SK-N-SH treated with all-trans-retinoic acid at 6 μM for 48 hours (cell line): Measurements from ENCODE around the gene PSD.

Source experiments
- ATAC-seq: fragments of 200-7000 bp; cut with Tn5 transposase; 3 replicates; pipeline ENCODE4 v1.9.1; 2020; ENCODE audit warnings: mild to moderate bottlenecking, moderate library complexity
- ARNTL ChIP-seq: fragments of 450-650 bp; formaldehyde crosslinking; IDR thresholded peaks from 2 replicates; pipeline ENCODE4 v1.5.0; 2020; ENCODE audit warnings: low read depth, mild to moderate bottlenecking, moderate library complexity, borderline replicate concordance
- BACH2 ChIP-seq: fragments of 250-450 bp; sonication (Bioruptor Pico); IDR thresholded peaks from 2 replicates; pipeline ENCODE4 v1.9.0; 2021; ENCODE audit warnings: mild to moderate bottlenecking, borderline replicate concordance
- CREB5 ChIP-seq: fragments of 250-450 bp; sonication (Bioruptor Pico); IDR thresholded peaks from 2 replicates; pipeline ENCODE4 v1.5.1; 2020; ENCODE audit warnings: low read depth, mild to moderate bottlenecking, moderate library complexity
- CSDC2 ChIP-seq: fragments of 250-450 bp; sonication (Bioruptor Pico); IDR thresholded peaks from 2 replicates; pipeline ENCODE4 v1.5.0; 2020; ENCODE audit warnings: mild to moderate bottlenecking, moderate library complexity
- CSRNP3 ChIP-seq: fragments of 250-450 bp; sonication (Bioruptor Pico); IDR thresholded peaks from 2 replicates; pipeline ENCODE4 v1.5.1; 2021; ENCODE audit warnings: mild to moderate bottlenecking, moderate library complexity
- ESRRG ChIP-seq: fragments of 250-450 bp; sonication (Bioruptor Pico); IDR thresholded peaks from 2 replicates; pipeline ENCODE4 v1.6.1; 2021; ENCODE audit warnings: mild to moderate bottlenecking
- GLIS3 ChIP-seq: fragments of 250-450 bp; sonication (Bioruptor Pico); IDR thresholded peaks from 2 replicates; pipeline ENCODE4 v1.5.0; 2020; ENCODE audit warnings: mild to moderate bottlenecking, moderate library complexity
- ISL1 ChIP-seq: fragments of 250-450 bp; sonication (Bioruptor Pico); IDR thresholded peaks from 2 replicates; pipeline ENCODE4 v2.1.2; 2022; ENCODE audit warnings: mild to moderate bottlenecking, moderate library complexity
- OSR1 ChIP-seq: fragments of 250-450 bp; sonication (Bioruptor Pico); IDR thresholded peaks from 2 replicates; pipeline ENCODE4 v1.8.0; 2022; ENCODE audit warnings: moderate library complexity, mild to moderate bottlenecking, inconsistent platforms
- PATZ1 ChIP-seq: fragments of 250-450 bp; sonication (Bioruptor Pico); IDR thresholded peaks from 2 replicates; pipeline ENCODE4 v1.8.0; 2020; ENCODE audit warnings: mild to moderate bottlenecking, moderate library complexity, borderline replicate concordance
- POU6F1 ChIP-seq: fragments of 250-450 bp; sonication (Bioruptor Pico); IDR thresholded peaks from 2 replicates; pipeline ENCODE4 v1.8.0; 2021; ENCODE audit warnings: low read depth, mild to moderate bottlenecking, moderate library complexity, borderline replicate concordance
- RARB ChIP-seq: fragments of 250-450 bp; sonication (Bioruptor Pico); IDR thresholded peaks from 2 replicates; pipeline ENCODE4 v1.8.0; 2021; ENCODE audit warnings: mild to moderate bottlenecking, moderate library complexity
- SNAI2 ChIP-seq: fragments of 250-450 bp; sonication (Bioruptor Pico); IDR thresholded peaks from 2 replicates; pipeline ENCODE4 v1.5.0; 2020; ENCODE audit warnings: mild to moderate bottlenecking, moderate library complexity
- TCF4 ChIP-seq: fragments of 250-450 bp; sonication (Bioruptor Pico); IDR thresholded peaks from 2 replicates; pipeline ENCODE4 v1.8.0; 2021; ENCODE audit warnings: mild to moderate bottlenecking, moderate library complexity, borderline replicate concordance
- TOX ChIP-seq: fragments of 250-450 bp; sonication (Bioruptor Pico); IDR thresholded peaks from 2 replicates; pipeline ENCODE4 v1.8.0; 2021; ENCODE audit warnings: mild to moderate bottlenecking, moderate library complexity, borderline replicate concordance
- TSHZ2 ChIP-seq: fragments of 250-450 bp; sonication (Bioruptor Pico); IDR thresholded peaks from 2 replicates; pipeline ENCODE4 v1.5.0; 2020; ENCODE audit warnings: mild to moderate bottlenecking, moderate library complexity
- ZC3H10 ChIP-seq: fragments of 250-450 bp; sonication (Bioruptor Pico); IDR thresholded peaks from 2 replicates; pipeline ENCODE4 v1.5.1; 2021; ENCODE audit warnings: mild to moderate bottlenecking, moderate library complexity
- ZFP3 ChIP-seq: fragments of 250-450 bp; sonication (Bioruptor Pico); IDR thresholded peaks from 2 replicates; pipeline ENCODE4 v1.5.0; 2020; ENCODE audit warnings: mild to moderate bottlenecking, moderate library complexity
- ZFP30 ChIP-seq: fragments of 450-650 bp; formaldehyde crosslinking; IDR thresholded peaks from 2 replicates; pipeline ENCODE4 v1.5.0; 2022; ENCODE audit warnings: mild to moderate bottlenecking, moderate library complexity
- ZNF565 ChIP-seq: fragments of 450-650 bp; formaldehyde crosslinking; conservative IDR thresholded peaks from 2 replicates; pipeline ENCODE4 v1.5.0; 2020; ENCODE audit warnings: low read depth, mild to moderate bottlenecking, moderate library complexity
- ZNF70 ChIP-seq: fragments of 450-650 bp; formaldehyde crosslinking; IDR thresholded peaks from 2 replicates; pipeline ENCODE4 v1.5.0; 2020; ENCODE audit warnings: mild to moderate bottlenecking, moderate library complexity

Gene PSD

GRCh38 chr10:102434394-102435132 is 16.0 kb upstream of the PSD start:
- ATAC-seq, result no peak
- TF ChIP-seq ZC3H10 (CRISPR knock-in tag), result no peak
- no peak for TF ChIP-seq ESRRG (CRISPR knock-in tag)
- TF ChIP-seq ISL1 (CRISPR knock-in tag), result no peak
- no peak for TF ChIP-seq SNAI2 (CRISPR knock-in tag)
- TF ChIP-seq CSRNP3, result no peak
- no peak for TF ChIP-seq CREB5
- no peak for TF ChIP-seq POU6F1 (CRISPR knock-in tag)
- TF ChIP-seq TCF4 (CRISPR knock-in tag), result no peak
- no peak for TF ChIP-seq RARB
- no peak for TF ChIP-seq GLIS3 (CRISPR knock-in tag)
- TF ChIP-seq ZNF70 (CRISPR knock-in tag), result no peak
- TF ChIP-seq ZFP3, result no peak
- no peak for TF ChIP-seq CSDC2
- no peak for TF ChIP-seq ZFP30 (CRISPR knock-in tag)
- no peak for TF ChIP-seq OSR1 (CRISPR knock-in tag)
- TF ChIP-seq ARNTL (CRISPR knock-in tag), result no peak
- TF ChIP-seq TOX (CRISPR knock-in tag), result no peak
- no peak for TF ChIP-seq BACH2 (CRISPR knock-in tag)
- TF ChIP-seq TSHZ2, result no peak
- no peak for TF ChIP-seq PATZ1

- TF ChIP-seq ZNF565 (CRISPR knock-in tag) (no peak), TCF4 (CRISPR knock-in tag) (no peak), ZFP30 (CRISPR knock-in tag) (no peak), BACH2 (CRISPR knock-in tag) (no peak), ZFP3 (no peak), TSHZ2 (no peak), ARNTL (CRISPR knock-in tag) (no peak), CSDC2 (no peak), GLIS3 (CRISPR knock-in tag) (no peak), ZC3H10 (CRISPR knock-in tag) (no peak), CREB5 (no peak), OSR1 (CRISPR knock-in tag) (no peak)
- TF ChIP-seq, all 23 proteins: peak for 0
- no peak for ATAC-seq
Observed at GRCh38 chr10:102433619-102434046, 15.0 kb upstream of the PSD start.
